ENCODE data around the gene ZNF683.

The ZNF683 gene

GRCh38 chr1:26344147-26344920 lies 28.2 kb downstream of the ZNF683 start:
- no peak for DNase-seq (ENCODE audit: extremely low read depth, insufficient read length)
- H3K36me3 ChIP-seq (ENCODE audit: control insufficient read depth, insufficient read depth, low read length), result no peaks in the 10 kb centered on the region
- TF ChIP-seq, protein P1, sequence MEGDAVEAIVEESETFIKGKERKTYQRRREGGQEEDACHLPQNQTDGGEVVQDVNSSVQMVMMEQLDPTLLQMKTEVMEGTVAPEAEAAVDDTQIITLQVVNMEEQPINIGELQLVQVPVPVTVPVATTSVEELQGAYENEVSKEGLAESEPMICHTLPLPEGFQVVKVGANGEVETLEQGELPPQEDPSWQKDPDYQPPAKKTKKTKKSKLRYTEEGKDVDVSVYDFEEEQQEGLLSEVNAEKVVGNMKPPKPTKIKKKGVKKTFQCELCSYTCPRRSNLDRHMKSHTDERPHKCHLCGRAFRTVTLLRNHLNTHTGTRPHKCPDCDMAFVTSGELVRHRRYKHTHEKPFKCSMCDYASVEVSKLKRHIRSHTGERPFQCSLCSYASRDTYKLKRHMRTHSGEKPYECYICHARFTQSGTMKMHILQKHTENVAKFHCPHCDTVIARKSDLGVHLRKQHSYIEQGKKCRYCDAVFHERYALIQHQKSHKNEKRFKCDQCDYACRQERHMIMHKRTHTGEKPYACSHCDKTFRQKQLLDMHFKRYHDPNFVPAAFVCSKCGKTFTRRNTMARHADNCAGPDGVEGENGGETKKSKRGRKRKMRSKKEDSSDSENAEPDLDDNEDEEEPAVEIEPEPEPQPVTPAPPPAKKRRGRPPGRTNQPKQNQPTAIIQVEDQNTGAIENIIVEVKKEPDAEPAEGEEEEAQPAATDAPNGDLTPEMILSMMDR (IDR thresholded peaks at IDR 0.05; ENCODE audit: insufficient read depth, low read length, poor library complexity, severe bottlenecking), result no peak
- H3K4me3 ChIP-seq (replicated peaks; ENCODE audit: low read depth, low read length), result no peak overlapping the region
- no peaks in the 10 kb centered on the region; the same call in 1 of the 2 replicates for H3K27me3 ChIP-seq (replicated peaks; ENCODE audit: control insufficient read depth, insufficient read depth, low read length)

GRCh38 chr1:26340047-26340481 lies 32.5 kb downstream of the ZNF683 start:
- Histone ChIP-seq H3K27me3 (replicated peaks; ENCODE audit: control insufficient read depth, insufficient read depth, low read length) (no peaks in the 10 kb centered on the region; the same call in 1 of the 2 replicates), H3K4me3 (replicated peaks; ENCODE audit: low read depth, low read length) (no peak overlapping the region), H3K36me3 (ENCODE audit: control insufficient read depth, insufficient read depth, low read length) (no peaks in the 10 kb centered on the region)
- TF ChIP-seq, protein P1 (IDR thresholded peaks at IDR 0.05; ENCODE audit: insufficient read depth, low read length, poor library complexity, severe bottlenecking), result no peak
- no peak for DNase-seq (ENCODE audit: extremely low read depth, insufficient read length)

DNA sequence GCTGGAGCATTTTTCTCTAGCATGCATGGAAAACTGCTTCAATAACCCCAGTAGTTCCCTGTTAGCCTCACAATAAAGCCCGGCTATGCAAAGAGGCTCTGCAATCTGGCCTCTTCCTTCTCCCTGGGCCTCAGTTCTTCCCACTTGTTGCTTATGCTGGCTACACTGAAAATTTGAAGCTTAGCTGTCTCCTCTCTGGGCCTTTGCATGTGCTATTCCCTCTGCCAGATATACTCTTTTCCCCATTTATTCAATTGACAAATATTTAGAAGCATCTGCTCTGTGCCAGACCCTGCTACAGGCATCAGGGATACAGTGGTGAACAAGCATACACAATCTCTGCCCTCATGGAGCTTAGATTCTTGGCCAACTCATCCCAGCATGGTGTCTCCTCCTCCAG lies 33.9 kb downstream of the ZNF683 start:
- TF ChIP-seq, protein P1 (IDR thresholded peaks at IDR 0.05; ENCODE audit: insufficient read depth, low read length, poor library complexity, severe bottlenecking), result no peak
- H3K27me3 ChIP-seq (replicated peaks; ENCODE audit: control insufficient read depth, insufficient read depth, low read length), result no peaks in the 10 kb centered on the region; the same call in 1 of the 2 replicates
- no peak for DNase-seq (ENCODE audit: extremely low read depth, insufficient read length)
- no peaks in the 10 kb centered on the region for H3K36me3 ChIP-seq (ENCODE audit: control insufficient read depth, insufficient read depth, low read length)
- H3K4me3 ChIP-seq (replicated peaks; ENCODE audit: low read depth, low read length), result no peak overlapping the region

GRCh38 chr1:26337625-26338024 lies 34.9 kb downstream of the ZNF683 start:
- Histone ChIP-seq H3K4me3 (replicated peaks; ENCODE audit: low read depth, low read length) (no peak overlapping the region), H3K27me3 (replicated peaks; ENCODE audit: control insufficient read depth, insufficient read depth, low read length) (no peaks in the 10 kb centered on the region; the same call in 1 of the 2 replicates), H3K36me3 (ENCODE audit: control insufficient read depth, insufficient read depth, low read length) (no peaks in the 10 kb centered on the region)
- TF ChIP-seq, protein P1 (IDR thresholded peaks at IDR 0.05; ENCODE audit: insufficient read depth, low read length, poor library complexity, severe bottlenecking), result no peak
- DNase-seq (ENCODE audit: extremely low read depth, insufficient read length), result no peak

DNA sequence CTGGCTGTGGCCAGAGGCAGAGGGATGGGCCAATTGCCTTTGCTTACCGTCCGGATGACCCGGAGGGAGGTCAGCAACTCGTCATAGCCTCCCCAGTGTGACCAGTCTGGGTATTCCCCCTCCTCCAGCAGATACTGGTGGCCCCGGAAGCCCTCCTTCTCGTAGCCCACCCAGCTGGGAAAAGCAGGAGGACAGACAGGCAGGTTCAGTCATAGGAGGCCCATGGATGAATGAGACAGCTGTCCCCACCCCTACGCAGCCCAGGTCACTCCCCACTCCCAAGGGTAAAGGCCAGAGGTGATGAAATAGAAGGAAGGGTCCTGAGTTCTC lies 35.4 kb downstream of the ZNF683 start:
- H3K36me3 ChIP-seq (ENCODE audit: control insufficient read depth, insufficient read depth, low read length), result no peaks in the 10 kb centered on the region
- no peak overlapping the region for H3K4me3 ChIP-seq (replicated peaks; ENCODE audit: low read depth, low read length)
- H3K27me3 ChIP-seq (replicated peaks; ENCODE audit: control insufficient read depth, insufficient read depth, low read length), result no peaks in the 10 kb centered on the region
- TF ChIP-seq, protein P1 (IDR thresholded peaks at IDR 0.05; ENCODE audit: insufficient read depth, low read length, poor library complexity, severe bottlenecking), result no peak
- DNase-seq (ENCODE audit: extremely low read depth, insufficient read length), result no peak
